Suppressor macrophage treated with lipopolysaccharide for 1 hour (primary cell): ENCODE results near the gene RMND5A.
"Not testable (repeated sequence)": the region's sequence is repeated elsewhere in the genome, so short reads cannot be mapped to it uniquely, and the experiment has no call there.

Source experiments
- DNase-seq, 3 donors: peaks; one replicate each; pipeline ENCODE4 v3.0.0-alpha.2; 2020 to 2022

Gene RMND5A

GRCh38 chr2:86714579-86715173 is 5.4 kb upstream of the RMND5A start:
- not testable (repeated sequence) for DNase-seq

GRCh38 chr2:86719263-86719636 is 841 bp upstream of the RMND5A start:
- not testable (repeated sequence) for DNase-seq

GRCh38 chr2:86720540-86721320 is 639 bp downstream of the RMND5A start:
- peak; percentile 35 to 57 (median 44) for DNase-seq

GRCh38 chr2:86725706-86726105 is 5.6 kb downstream of the RMND5A start:
- not testable (repeated sequence) for DNase-seq

GRCh38 chr2:86732040-86732525 is 12.0 kb downstream of the RMND5A start:
- not testable (repeated sequence) for DNase-seq

GRCh38 chr2:86732837-86733236 is 12.7 kb downstream of the RMND5A start:
- DNase-seq = not testable (repeated sequence)

GRCh38 chr2:86733528-86733927 is 13.4 kb downstream of the RMND5A start:
- DNase-seq = not testable (repeated sequence)

GRCh38 chr2:86734896-86735295 is 14.8 kb downstream of the RMND5A start:
- DNase-seq = not testable (repeated sequence)

GRCh38 chr2:86739485-86739884 is 19.4 kb downstream of the RMND5A start:
- not testable (repeated sequence) for DNase-seq

- not testable (repeated sequence) for DNase-seq
Observed at GRCh38 chr2:86739889-86740288, 19.8 kb downstream of the RMND5A start.

GRCh38 chr2:86741889-86742498 is 21.9 kb downstream of the RMND5A start:
- DNase-seq = not testable (repeated sequence)

GRCh38 chr2:86744152-86744551 is 24.1 kb downstream of the RMND5A start:
- no peak for DNase-seq

GRCh38 chr2:86746939-86747338 is 26.8 kb downstream of the RMND5A start:
- no peak for DNase-seq

GRCh38 chr2:86747711-86748639 is 27.9 kb downstream of the RMND5A start:
- peak; percentile 66 to 76 (median 73) for DNase-seq

- no peak for DNase-seq
Observed at GRCh38 chr2:86750240-86750839, 30.2 kb downstream of the RMND5A start.

- DNase-seq = no peak
Observed at GRCh38 chr2:86751778-86752177, 31.7 kb downstream of the RMND5A start.

- DNase-seq = no peak
Observed at GRCh38 chr2:86752934-86753333, 32.8 kb downstream of the RMND5A start.

GRCh38 chr2:86753606-86754005 is 33.5 kb downstream of the RMND5A start:
- no peak for DNase-seq

- DNase-seq = no peak
Observed at GRCh38 chr2:86758405-86758804, 38.3 kb downstream of the RMND5A start.

- DNase-seq = no peak
Observed at GRCh38 chr2:86760371-86760770, 40.3 kb downstream of the RMND5A start.

GRCh38 chr2:86764661-86765309 is 44.7 kb downstream of the RMND5A start:
- peak; percentile 35 to 56 (median 52) for DNase-seq

GRCh38 chr2:86765310-86765695 is 45.2 kb downstream of the RMND5A start:
- DNase-seq = no peak
